HG03280 (cell line): ENCODE results near the gene HSD11B1L.
"Not testable (repeated sequence)": the region's sequence is repeated elsewhere in the genome, so short reads cannot be mapped to it uniquely, and the experiment has no call there.

Experiments
- ATAC-seq: cut with Tn5 transposase; IDR thresholded peaks from one replicate; pipeline ENCODE4 v1.9.1; 2021; ENCODE audit warnings: mild to moderate bottlenecking, moderate library complexity; ENCODE audit not compliant: unreplicated experiment

The HSD11B1L gene

DNA sequence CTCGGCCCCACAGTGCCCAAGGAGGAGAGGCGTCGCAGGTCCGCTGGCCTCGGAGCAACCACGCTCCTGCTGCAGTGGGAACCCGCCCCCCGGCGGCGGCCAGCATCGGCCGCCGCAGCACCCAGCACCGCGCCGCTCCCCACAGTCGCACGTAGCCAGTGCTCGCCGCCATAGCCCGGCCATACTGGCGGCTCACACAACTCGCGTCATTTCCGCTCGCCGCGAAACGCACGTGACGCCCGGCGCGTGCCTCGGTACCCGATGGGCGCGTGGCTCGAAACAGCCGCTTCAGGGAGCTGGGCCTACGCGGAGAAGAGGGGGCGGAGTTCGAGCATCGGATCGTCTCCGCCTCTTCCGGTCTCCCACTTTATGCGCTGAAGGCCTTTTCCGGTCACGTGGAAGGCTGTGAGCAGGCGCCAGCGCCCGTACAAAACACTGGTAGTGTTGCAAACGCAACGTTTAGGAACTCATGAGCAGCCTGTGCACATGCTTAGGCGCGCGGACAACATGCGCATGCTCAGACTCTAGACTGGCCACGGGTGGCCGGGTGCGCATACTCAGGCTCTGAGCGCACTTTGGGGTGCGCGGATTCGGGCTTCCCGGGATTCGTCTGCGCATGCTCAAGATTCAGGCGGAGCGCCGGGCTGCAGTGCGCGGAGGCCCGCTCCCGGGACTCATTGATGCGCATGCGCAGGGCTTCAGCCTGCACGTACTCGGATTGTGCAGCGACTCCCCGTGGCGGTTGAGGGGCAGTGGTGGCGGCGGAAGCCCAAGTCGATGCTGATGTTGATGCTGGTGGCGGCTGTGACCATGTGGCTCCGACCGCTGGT is 39.3 kb downstream of the HSD11B1L start, which contains the start of the genes CATSPERD and LONP1:
CATSPERD (plus strand) TSS at position 677 of the 830 bp plus-strand sequence; CDS start at position 778, 101 bp downstream.
LONP1 (minus strand) TSS at position 186 of the 830 bp plus-strand sequence; CDS start at position 172, 14 bp downstream.
- peak; percentile 89 for ATAC-seq

DNA sequence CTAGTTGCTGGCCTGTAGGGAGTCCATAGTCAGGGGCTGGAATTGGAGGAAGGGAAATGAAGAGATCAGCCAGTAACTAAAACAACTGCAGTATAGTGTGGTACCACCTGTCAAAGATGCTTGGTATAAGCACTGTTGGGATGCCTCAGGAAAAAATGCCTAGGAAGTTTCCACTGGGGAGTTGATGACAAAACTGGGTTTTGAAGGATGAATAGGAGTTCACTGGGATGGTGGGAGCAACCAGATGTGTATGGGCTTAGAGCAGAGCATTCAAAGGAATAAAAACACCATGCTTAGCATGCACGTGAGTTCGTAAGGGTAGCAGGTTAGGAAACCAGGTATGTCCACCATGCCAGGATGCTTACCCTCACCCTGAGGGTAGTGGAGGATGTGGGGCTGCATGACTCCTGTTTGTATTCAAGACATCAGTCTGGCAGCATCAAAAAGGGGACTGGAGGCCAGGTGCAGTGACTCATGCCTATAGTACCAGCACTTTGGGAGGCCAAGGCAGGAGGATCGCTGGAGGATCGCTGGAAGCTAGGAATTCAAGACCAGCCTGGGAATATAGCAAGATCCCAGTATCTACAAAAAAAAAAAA is 46.7 kb downstream of the HSD11B1L start:
- no peak for ATAC-seq

DNA sequence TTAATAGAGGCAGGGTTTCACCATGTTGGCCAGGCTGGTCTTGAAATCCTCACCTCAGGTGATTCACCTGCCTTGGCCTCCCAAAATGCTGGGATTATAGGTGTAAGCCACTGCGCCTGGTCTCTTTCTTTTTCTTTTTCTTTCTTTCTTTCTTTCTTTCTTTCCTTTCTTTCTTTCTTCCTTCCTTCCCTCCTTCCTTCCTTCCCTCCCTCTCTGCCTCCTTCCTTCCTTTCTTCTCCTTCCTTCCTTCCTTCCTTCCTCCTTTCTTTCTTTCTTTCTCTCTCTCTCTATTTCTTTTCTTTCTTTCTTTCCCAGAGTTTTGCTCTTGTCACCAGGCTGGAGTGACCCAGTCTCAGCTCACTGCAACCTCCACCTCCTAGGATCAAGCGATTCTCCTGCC is 52.3 kb downstream of the HSD11B1L start:
- not testable (repeated sequence) for ATAC-seq
